BJ (cell line): ENCODE data around the gene TFF1. TPM values are rescaled to one million over a fixed set of nuclear protein-coding genes. Genes with fewer than 3 reads are reported as not detected.

Experiments used
- CTCF ChIA-PET: fragments of 350-600 bp; formaldehyde crosslinking; extraction: SDS; loops from one replicate; lab custom pipeline; 2021; ENCODE audit warnings: antibody characterized with exemption, inconsistent platforms; lab: Yijun Ruan, JAX
- POLR2A ChIA-PET: fragments of 300-600 bp; sonication (Branson Sonifier 250); formaldehyde crosslinking; extraction: SDS; loops from one replicate; lab custom pipeline; 2021; ENCODE audit warnings: antibody characterized with exemption; lab: Charles Lee
- DNase-seq: peaks from one replicate; pipeline ENCODE4 v3.0.0-alpha.2; 2011; ENCODE audit warnings: low read depth
- H3K27me3 ChIP-seq: 2 replicates; pipeline ENCODE4 v1.6.0; 2011; ENCODE audit warnings: low read length; ENCODE audit not compliant: control insufficient read depth, insufficient read depth
- H3K36me3 ChIP-seq: 2 replicates; pipeline ENCODE4 v1.5.1; 2011; ENCODE audit warnings: low read length; ENCODE audit not compliant: control insufficient read depth, insufficient read depth
- H3K4me3 ChIP-seq: 2 replicates; pipeline ENCODE4 v1.5.1; 2011; ENCODE audit warnings: low read depth, mild to moderate bottlenecking, control low read depth, low read length
- polyA minus RNA-seq: library from RNA; depleted of rRNA, polyadenylated mRNA; stranded (reverse); fragments of >200 nt; gene quantifications from 2 replicates; pipeline ENCODE4 v1.2.3, GENCODE V29; 2011; rRNA and poly(A)+ RNA removed
- polyA plus RNA-seq: library from polyadenylated mRNA; depleted of rRNA; stranded (reverse); fragments of >200 nt; gene quantifications from 2 replicates; pipeline ENCODE4 v1.2.3, GENCODE V29; 2011; rRNA removed
- TF ChIP-seq, protein P1 (sequence below): IDR thresholded peaks from 2 replicates; pipeline ENCODE4 v1.5.1; 2011; ENCODE audit warnings: low read depth, mild to moderate bottlenecking, control low read depth, inconsistent platforms, low read length, moderate library complexity; ENCODE audit not compliant: insufficient read depth

Gene TFF1
- polyA plus RNA-seq (not detected in 2 replicates), polyA minus RNA-seq (not detected in 2 replicates)

DNA sequence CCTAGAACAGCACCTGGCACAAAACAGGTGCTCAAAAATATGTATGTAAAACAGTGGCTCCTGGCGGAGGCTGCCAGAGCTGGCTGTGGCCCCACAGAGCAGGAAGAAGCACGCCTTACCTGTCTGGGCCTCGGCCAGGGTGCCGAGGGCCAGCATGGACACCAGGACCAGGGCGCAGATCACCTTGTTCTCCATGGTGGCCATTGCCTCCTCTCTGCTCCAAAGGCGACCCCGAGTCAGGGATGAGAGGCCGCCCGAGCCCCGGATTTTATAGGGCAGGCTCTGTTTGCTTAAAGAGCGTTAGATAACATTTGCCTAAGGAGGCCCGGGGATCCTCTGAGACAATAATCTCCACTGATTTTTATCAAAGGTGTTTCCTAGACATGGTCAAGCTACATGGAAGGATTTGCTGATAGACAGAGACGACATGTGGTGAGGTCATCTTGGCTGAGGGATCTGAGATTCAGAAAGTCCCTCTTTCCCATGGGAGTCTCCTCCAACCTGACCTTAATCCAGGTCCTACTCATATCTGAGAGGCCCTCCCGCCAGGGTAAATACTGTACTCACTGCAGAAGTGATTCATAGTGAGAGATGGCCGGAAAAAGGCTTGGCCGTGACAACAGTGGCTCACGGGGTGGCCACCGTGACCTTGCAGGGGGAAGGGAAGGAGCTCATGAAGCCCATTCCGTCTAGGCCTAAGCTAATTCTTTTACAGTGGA, at the start of gene TFF1:
Gene TFF1 (minus strand): TSS at position 244 of the 719 bp plus-strand sequence. CDS start 40 bp downstream, at position 204.
- Histone ChIP-seq H3K27me3 (no peaks in the 10 kb centered on the region), H3K36me3 (no peaks in the 10 kb centered on the region), H3K4me3 (no peak within 1 kb of the TSS)
- TF ChIP-seq, protein P1, sequence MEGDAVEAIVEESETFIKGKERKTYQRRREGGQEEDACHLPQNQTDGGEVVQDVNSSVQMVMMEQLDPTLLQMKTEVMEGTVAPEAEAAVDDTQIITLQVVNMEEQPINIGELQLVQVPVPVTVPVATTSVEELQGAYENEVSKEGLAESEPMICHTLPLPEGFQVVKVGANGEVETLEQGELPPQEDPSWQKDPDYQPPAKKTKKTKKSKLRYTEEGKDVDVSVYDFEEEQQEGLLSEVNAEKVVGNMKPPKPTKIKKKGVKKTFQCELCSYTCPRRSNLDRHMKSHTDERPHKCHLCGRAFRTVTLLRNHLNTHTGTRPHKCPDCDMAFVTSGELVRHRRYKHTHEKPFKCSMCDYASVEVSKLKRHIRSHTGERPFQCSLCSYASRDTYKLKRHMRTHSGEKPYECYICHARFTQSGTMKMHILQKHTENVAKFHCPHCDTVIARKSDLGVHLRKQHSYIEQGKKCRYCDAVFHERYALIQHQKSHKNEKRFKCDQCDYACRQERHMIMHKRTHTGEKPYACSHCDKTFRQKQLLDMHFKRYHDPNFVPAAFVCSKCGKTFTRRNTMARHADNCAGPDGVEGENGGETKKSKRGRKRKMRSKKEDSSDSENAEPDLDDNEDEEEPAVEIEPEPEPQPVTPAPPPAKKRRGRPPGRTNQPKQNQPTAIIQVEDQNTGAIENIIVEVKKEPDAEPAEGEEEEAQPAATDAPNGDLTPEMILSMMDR: no peak
- CTCF ChIA-PET: no interaction called here
- POLR2A ChIA-PET: no interaction called here
- DNase-seq: no peak

DNA sequence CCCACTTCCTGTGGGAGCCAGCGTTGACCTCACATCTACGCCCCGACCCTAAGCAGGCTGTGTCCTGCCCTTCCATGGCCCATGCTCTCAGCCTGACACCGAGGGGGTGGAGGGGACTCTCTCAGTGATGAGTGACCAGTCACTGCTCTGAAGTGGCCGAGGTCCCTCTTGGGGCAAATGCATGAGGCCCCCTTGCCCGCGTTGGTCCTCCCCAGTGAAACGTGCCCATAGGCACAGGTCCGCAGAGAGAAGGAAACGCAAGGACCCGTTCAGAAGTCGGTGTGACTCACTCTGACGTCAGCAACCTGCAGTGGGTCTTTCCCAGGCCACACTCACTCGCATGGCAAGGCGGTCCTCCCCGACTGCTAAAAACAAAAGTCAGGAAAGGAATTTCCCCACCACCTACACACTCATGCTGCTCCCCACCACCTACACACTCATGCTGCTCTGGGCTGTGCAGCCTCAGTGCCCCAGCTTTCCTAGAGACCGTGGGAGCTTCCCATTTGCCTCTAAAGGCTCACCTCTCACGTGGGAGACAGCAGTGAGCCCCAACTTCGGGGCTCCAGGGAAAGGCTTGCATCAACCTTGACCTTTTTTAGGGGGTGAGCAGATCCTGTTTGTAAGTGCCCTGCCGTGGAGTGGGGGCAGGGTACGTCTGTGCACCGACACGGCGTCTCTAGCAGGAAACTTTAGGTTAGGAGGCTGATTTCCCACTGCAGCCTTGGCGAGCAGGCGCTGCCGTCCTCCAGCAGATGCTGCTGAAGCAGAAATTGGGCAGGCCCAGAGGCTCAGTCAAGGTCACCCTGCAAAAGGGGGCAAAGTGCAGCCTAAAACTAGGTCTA, 48.8 kb upstream of the TFF1 start:
- H3K36me3 ChIP-seq: no peaks in the 10 kb centered on the region

DNA sequence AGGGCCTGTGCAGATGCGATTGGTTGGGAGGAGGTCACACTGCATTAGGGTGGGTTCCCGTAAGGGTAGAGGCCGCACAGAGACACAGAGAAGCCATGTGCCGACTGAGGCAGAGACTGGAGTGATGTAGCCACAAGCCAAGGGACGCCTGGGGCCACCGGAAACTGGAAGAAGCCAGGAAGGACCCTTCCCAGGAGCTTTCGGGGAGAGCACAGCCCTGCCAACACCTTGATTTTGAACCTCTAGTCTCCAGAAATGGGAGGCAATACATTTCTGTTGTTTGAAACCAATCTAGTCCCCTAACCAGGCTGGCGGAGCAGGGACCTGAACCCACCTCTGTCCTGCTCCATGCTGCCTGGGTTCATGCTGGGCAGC, 48.2 kb upstream of the TFF1 start:
- ChIA-PET POLR2A (no interaction called here), CTCF (no interaction called here)
- Histone ChIP-seq H3K27me3 (no peaks in the 10 kb centered on the region), H3K36me3 (no peaks in the 10 kb centered on the region), H3K4me3 (no peak overlapping the region)
- TF ChIP-seq, protein P1: no peak
- no peak for DNase-seq

More for the DNA sequence above, 48.8 kb upstream of the TFF1 start:
- TF ChIP-seq, protein P1: no peak
- Histone ChIP-seq H3K27me3 (no peaks in the 10 kb centered on the region), H3K4me3 (no peak overlapping the region)
- ChIA-PET POLR2A (no interaction called here), CTCF (no interaction called here)
- DNase-seq: no peak

DNA sequence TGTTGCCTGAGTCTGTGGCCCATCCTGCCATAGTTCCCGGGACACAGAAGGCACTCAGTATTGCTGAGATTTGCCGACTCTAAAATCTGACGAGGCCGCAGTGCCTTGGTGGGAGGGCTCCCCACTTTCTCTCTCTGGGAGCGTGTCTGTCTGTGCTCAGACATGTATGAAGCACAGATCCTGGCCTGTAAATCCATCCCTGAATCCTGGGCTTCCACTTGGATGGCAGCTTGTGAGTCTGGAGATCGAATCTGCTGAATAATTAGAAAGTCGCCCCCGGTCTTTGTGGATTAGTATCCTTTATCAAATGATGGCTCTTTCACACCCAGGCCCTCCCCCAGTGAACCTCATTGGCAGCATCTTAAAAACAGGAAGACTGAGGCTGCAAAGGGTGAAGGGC, 47.7 kb upstream of the TFF1 start:
- DNase-seq: no peak
- TF ChIP-seq, protein P1: no peak
- CTCF ChIA-PET: no interaction called here
- H3K36me3 ChIP-seq: no peaks in the 10 kb centered on the region
- H3K4me3 ChIP-seq: no peak overlapping the region
- H3K27me3 ChIP-seq: no peaks in the 10 kb centered on the region
- POLR2A ChIA-PET: no interaction called here

DNA sequence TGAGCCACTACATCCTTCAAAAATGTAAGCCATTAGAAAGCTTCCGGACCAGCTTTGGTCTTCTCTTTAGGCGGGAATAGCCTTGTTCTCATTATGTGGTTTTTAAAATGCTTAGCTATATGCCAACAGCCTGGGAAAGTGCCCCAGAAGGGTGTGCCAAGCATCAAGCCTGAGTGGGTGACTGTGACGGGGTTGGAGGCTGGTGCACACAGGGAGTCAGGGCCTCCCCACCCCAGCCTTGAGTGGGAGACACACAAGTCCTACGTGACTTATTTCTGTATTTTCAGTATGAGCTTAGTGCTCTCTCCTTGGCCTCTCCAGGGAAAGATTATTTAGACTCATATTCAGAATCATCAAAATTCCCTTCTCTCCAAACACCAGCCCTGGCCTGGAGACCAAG, 47.2 kb upstream of the TFF1 start:
- H3K27me3 ChIP-seq: no peaks in the 10 kb centered on the region

More for the DNA sequence above, 47.2 kb upstream of the TFF1 start:
- H3K36me3 ChIP-seq: no peaks in the 10 kb centered on the region
- no peak overlapping the region for H3K4me3 ChIP-seq
- no peak for DNase-seq
- TF ChIP-seq, protein P1: no peak
- CTCF ChIA-PET: no interaction called here
- POLR2A ChIA-PET: no interaction called here
